T-helper 2 cell (primary cell): ENCODE data around the gene SLC9A8.

Experiments used
- DNase-seq, 5 experiments: peaks; one replicate each; pipeline versions ENCODE4 v3.0.0 to v3.0.0-alpha.2; 2012 to 2022

SLC9A8 gene

DNA sequence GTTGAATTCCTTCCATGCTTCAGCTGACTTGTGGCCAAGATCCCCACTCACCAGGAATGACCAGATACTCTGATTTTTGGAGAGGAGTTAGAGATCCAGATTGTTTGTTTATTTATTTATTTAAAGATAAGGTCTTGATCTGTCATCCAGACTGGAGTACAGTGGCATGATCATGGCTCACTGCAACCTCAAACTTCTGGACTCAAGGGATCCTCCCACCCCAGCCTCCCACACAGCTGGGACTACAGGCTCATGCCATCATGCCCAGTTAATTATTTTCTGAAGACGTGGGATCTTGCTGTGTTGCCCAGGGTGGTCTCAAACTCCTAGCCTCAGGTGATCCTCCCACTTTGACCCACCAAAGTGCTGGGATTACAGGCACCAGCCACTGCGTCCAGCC is 106.8 kb downstream of the SLC9A8 start:
- DNase-seq: no peak

GRCh38 chr20:49924247-49924646 is 111.6 kb downstream of the SLC9A8 start:
- no peak for DNase-seq

GRCh38 chr20:49925901-49926454 is 113.3 kb downstream of the SLC9A8 start:
- no peak for DNase-seq

- DNase-seq: peak; percentile 53 to 79 (median 66)
These were observed 115.9 kb downstream of the SLC9A8 start for GRCh38 chr20:49928411-49929141.

GRCh38 chr20:49929142-49929494 is 116.5 kb downstream of the SLC9A8 start:
- no peak for DNase-seq

DNA sequence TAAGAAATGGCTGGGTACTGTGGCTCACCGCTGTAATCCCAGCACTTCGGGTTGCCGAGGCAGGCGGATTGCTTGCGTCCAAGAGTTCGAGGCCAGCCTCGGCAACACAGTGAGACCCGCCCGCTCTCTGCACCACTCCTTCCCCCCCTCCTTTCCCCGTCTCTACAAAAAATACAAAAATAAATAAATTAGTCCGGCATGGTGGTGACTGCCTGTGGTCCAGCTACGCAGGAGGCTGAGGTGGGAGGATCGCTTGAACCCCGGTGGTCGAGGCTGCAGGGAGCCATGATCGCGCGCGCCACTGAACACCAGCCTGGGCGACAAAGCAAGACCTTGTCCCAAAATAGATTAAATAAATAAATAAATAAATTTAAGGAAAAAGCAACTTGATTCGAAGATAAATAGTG is 123.1 kb downstream of the SLC9A8 start:
- no peak for DNase-seq

GRCh38 chr20:49936153-49937026 is 123.8 kb downstream of the SLC9A8 start, which contains the start of gene RNF114:
TSS of gene RNF114 (plus strand) at chr20:49936397. CDS start at chr20:49936413, 16 bp downstream.
- DNase-seq: peak; percentile 75 to 92 (median 89)

DNA sequence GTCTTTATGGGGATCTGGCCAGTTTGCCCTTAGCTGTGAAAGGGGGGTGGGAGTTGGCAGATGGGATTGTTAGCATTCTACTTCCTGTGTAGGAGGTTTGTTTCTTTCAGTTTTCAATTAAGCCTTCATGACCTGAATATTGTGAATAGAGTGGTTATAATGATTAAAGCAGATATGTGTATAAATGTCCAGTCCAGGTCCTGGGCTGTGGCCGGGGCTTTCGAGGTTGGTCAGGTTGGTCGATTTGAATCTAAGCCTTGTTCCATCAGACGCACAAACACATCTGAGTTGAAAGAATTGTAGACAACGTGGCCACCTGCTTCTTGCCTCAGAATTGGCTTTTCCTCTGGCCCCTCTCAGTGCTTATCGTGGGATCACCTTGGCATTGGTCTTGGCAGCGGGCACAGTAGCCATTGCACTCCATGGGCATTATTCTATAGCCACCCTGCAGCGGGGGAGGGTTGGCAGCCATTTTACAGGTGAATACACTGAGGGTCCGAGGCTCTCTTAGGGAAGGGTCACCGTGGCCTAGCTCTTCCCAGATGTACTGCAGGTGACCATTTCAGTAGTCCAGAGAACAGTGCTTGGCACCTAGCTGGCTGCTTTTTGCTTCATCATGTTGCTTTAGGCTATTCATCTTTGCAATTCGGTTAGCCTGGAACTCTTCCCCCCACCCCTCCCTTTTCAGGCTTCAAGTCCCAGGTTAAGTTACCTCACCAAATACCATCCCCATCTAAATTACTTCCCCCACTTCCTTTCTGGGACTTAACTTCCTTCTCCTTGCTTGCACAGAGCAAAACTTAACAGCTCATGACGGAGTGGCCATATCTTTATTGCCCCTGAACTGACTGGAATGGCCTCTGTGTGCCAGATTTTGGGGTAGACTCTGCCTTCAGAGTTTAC is 124.7 kb downstream of the SLC9A8 start:
- DNase-seq: no peak

DNA sequence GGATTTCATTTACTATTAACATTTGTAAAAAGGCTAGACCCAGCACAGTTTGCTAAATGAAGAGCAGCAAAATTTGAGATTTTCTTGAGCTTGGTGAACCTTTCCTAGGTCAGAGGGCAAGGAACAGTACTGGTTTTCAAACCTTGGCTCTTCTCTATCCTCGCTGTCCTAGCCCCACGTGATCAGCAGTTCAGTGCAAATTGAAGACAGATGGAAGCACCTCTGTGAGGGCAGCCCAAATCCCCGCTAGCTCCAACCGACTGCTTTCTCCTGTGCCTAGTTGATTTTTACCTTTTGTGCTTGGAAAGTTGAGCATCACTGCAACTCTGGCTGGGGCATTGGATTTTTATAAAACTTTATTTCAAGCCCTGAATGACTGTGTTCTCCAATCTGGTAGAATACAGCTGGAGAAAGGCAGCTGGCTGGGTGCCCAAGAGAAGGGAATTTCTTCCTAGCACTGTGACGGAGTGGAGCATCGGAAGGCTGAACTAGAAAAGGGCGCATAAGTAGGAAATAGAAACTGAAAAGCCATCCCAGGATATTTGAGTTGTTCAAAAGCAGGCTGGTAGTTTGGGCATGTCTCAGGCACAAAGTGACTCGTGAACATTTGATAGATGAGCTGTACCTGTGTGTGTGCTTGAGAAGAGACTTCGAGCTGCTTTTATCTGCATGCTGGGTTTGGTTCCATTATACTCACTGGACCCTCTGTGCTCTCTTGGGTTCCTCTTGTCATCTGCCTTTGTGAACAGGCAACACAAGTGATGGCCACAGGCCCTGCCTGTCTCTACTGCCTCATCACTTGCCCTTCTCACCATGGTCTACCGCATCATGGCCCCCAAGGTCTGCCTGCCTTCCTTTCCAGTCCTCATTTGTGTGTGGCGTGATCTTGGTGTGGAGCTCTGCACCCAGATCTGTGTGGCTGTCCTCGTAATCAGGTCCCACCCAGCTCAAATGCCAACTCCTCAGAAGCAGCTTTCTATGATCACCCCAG is 125.8 kb downstream of the SLC9A8 start:
- no peak for DNase-seq

DNA sequence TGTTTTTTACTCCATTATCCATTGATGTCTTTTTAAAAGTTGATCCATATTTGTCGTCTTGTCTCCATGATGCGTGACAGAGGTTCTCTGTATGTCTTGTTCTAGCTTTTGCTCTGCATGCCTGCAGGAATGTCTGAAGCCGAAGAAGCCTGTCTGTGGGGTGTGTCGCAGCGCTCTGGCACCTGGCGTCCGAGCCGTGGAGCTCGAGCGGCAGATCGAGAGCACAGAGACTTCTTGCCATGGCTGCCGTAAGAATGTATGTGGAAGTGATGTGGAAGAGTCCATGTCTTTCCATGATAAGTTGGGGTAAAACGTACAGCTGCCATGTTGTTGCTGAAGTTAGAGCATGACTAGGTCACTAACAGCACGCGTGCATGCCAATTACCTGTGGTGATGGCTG is 128.8 kb downstream of the SLC9A8 start:
- no peak for DNase-seq
